HG03457 (cell line): ENCODE data around the gene KCNG2.

ENCODE experiments used
- ATAC-seq: cut with Tn5 transposase; IDR thresholded peaks from one replicate; pipeline ENCODE4 v1.9.1; 2021; ENCODE audit warnings: moderate number of reproducible peaks; ENCODE audit not compliant: unreplicated experiment

KCNG2 gene

DNA sequence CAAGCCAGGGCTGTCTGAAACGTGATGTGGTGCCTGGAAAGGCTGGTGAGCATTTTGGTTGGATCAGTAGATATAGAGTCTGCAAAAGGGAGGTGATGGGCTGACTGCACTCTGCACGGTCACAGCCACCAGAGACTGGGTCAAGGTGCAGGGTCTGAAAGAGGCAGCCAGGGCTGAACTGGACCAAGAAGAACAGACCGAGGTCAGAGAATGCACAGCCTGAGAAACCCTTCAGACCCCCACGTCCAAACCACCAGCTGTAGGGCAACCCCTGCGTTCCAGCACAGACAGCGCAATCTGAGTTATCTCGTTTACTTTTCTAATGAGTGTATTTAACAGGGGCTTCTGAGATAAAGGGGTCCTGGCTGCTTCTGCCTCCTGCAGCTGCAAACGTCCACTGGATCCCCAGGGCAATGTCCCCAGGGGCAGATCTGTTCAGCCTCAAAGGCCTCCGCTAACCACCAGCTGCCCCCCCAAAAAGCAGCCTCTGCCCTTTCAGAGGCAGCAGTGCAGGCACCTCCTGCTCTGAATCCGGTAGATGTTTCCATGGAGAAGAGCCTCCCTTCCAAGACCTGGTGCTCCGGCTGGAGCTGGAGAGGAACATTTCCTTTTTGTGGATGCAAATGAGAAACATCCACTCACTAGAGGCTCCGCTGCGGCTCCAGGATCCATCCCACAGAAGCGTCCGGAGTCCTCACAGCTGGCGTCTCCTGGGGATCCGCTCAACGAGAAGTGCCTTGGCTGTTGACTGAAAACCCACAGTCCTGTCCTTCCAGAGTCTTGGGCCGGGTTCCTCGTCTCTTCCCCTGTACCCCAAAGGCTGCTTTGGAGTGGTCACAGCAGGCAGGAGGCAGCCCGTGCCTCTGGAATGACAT, 970 bp upstream of the KCNG2 start:
- ATAC-seq = no peak

GRCh38 chr18:79798346-79798998, 734 bp downstream of the KCNG2 start:
- ATAC-seq = no peak

DNA sequence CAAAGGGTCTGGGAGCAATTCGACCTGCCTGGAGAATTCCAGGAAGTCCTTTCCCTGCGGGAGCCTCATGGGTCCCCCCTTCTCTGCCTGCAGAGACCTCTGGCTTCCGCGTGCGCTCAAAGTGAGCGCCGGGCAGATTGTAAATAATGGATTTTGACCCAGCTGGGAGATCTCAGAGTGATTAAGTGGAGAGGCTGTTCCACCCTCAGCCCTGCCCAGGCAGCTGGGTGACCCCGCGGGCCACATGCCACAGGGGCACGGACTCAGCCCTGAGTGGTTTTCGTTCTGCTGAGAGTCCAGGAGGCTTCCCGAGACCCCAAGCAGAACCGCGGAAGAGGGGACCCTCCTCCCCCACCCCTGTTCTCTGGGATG, 1.2 kb downstream of the KCNG2 start:
- ATAC-seq = no peak

- ATAC-seq = no peak
These were observed 2.1 kb downstream of the KCNG2 start for GRCh38 chr18:79799619-79800370.

DNA sequence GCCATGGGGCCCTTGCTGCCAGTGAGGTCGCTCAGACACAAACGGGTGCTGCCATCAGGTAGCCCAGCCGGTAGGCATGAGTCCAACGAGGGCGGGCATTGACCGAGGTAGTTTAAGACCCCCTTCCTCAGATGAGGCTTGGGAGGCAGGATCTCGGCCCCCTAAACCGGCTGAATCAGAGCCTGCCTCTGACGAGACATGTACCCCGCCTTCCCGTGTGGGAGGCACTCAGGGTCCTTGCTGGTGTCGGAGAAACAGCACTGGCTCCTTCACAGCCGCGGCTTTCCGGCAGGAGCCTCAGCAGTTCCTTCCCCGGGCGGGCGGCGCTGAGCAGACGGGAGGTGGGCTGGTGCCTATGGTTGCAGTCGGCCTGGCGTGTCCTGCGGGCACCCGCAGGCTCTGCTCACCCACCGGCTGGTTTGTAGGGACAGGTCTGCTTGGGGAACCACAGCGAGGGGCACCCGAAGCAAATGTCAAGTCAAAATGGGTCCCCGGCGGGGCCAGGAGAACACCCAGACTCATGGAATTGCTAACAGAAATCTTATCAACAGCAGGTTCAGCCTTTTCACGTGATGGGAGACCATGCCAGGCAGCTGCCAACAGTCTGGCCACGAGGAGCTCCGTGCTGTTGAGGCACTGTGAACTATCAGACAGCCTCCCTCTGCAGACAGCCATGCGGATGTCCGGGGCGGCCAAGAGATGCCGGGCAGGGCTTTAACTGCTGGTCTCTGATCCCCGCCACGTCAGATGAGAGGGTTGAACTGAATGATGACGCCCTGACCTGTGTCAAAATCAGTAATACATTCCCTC, 2.8 kb downstream of the KCNG2 start:
- no peak for ATAC-seq

DNA sequence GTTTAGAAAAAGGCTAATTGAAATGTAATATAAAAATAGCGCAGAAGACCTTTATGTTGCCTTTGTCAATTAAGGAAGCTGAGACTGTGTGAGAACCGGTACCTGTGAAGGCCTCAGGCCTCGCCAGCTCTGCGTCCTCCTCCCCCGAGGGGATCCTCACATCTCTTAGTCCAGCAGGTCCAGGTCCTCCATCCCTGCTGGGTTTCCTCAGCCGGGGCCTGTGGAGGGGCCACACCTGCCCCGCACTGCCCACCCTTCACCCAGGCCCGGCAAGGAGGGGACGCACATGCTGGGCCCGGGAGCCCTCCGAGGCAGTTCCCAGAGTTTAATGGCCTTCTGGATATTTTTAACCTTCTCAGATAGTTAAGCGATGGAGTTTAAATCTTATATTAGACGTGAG, 3.5 kb downstream of the KCNG2 start:
- no peak for ATAC-seq

DNA sequence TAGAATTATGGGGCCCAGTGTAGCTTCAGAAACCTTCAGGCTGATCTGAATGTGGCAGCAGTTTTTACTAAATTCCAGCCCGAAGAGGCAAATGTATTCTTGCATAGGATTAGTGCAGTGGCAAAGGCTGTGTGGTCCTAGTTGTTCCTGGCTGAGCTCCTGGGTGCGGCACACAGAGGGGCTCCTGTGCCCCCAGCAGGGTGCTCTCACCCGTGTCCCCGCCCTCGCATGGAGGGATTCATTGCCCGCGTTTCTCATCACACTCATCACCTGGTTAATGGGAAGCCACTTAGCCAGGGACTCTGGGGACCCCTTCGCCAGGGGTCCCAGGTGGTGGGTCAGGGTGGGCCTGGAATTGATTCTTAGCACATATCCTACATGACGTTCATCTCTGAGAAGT, 3.9 kb downstream of the KCNG2 start:
- no peak for ATAC-seq

DNA sequence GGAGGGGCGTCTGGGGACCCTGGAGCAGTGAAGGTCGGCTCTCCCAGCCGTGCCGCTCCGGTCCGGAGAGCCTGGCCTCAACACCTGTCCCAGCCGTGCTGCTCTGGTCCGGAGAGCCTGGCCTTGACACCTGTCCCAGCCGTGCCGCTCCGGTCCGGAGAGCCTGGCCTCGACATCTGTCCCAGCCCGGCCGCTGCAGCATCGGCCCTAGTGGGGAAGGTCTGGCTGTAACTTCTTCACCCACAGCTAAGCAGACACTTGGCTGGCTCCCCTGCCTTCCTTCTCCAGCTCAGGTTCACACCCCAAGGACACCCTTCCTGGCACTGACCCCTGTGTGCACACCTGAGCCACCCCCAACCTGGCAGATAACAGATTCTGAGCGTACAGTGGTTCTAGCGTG, 4.6 kb downstream of the KCNG2 start:
- ATAC-seq = no peak

DNA sequence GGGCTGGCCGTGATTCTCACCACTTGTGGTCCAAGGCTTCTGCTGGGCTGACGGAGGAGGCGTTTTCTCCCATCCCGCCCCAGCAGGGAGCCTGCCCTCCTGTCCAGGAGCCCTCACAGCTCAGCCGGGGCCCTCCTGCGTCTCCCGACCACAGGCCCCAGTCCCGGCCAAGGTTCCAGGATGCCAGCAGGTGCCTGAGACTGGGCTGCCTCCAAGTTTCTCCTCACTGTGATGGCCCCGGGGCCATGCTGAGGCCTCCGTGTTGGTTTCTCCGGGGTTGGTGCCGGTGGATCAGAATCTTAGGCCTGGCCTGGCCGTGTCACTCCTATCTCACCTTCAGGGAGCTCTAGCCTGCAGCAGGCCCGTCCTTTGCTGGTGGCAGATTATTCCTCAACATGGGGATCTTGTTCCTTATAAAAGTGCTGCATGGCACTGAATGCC, 5.9 kb downstream of the KCNG2 start:
- ATAC-seq = no peak

- ATAC-seq = no peak
These were observed 6.5 kb downstream of the KCNG2 start for GRCh38 chr18:79804130-79804787.

GRCh38 chr18:79805211-79805887, 7.6 kb downstream of the KCNG2 start:
- ATAC-seq = no peak

DNA sequence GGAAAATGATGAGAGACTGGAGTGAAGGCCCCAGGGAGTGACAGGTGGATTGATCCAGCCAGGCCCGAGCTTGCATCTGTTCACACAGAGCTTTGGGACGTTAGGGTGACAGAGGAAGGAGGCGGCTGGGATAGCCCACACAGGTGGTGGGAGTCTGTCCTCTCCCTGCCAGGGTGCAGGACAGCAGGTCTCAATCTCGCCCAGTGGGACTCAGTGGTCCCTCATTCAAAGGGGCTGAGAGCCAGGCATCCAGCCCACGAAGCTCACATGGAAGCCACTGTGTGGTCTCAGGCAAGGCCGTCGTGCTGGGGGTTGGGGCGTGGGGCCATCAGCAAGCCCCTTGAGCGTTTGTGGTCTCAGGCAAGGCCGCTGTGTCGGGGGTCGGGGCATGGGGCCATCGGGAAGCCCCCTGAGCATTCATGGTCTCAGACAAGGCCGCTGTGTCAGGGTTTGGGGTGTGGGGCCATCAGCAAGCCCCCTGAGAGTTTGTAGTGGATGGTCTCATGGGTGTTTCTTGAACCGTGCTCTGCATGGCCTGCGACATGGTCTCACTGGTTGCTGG, 8.3 kb downstream of the KCNG2 start:
- no peak for ATAC-seq

DNA sequence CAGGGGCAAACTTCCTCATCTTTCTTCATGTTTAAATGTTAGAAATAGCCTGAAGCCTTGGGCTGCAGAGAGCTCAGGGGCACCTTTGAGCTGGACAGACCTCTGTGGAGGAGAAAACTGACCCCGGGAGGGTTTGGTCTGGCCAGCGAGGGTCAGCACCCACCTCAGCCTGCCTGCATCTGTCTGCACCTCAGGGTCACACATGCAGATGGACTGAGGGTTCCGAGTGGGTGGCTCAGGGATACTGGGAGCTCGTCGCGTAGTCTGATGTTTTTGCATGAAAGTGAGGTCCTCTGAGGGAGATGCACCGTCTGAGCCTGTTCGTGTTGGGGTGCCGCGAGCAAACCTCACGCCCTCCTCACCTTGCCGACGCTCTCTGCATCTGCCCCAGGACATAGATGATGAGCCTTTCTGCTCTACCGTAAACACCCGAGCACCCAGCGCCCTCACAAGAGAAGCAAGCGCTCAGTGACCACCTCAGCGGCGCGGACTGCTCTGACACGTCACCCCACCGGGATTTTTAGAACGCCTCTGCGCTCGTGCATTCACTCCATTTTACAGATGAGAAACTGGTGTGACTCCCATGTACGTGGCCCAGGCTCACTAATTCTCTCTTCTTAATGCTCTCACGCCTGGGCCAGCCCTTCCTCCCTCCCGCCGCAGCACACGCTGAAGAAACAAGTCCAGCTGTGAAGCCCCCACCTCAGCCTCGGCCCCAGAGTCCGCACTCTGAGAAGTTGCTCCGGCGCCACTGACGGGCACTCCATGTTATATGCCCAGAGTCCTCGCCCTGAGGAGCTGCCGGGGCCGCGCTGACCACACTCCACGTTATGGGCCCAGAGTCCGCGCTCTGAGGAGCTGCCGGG, 9.5 kb downstream of the KCNG2 start:
- ATAC-seq = no peak

GRCh38 chr18:79809482-79810192, 11.9 kb downstream of the KCNG2 start:
- no peak for ATAC-seq

GRCh38 chr18:79812052-79812451, 14.3 kb downstream of the KCNG2 start:
- ATAC-seq = no peak

- no peak for ATAC-seq
These were observed 16.6 kb downstream of the KCNG2 start for GRCh38 chr18:79814373-79814772.

- ATAC-seq = no peak
These were observed 17.9 kb downstream of the KCNG2 start for GRCh38 chr18:79815657-79816056.

GRCh38 chr18:79816092-79816491, 18.4 kb downstream of the KCNG2 start:
- ATAC-seq = no peak
